Measurements from ENCODE around the gene RBM12.
"Not testable (repeated sequence)": the region's sequence is repeated elsewhere in the genome, so short reads cannot be mapped to it uniquely, and the experiment has no call there.

Gene RBM12, protein sequence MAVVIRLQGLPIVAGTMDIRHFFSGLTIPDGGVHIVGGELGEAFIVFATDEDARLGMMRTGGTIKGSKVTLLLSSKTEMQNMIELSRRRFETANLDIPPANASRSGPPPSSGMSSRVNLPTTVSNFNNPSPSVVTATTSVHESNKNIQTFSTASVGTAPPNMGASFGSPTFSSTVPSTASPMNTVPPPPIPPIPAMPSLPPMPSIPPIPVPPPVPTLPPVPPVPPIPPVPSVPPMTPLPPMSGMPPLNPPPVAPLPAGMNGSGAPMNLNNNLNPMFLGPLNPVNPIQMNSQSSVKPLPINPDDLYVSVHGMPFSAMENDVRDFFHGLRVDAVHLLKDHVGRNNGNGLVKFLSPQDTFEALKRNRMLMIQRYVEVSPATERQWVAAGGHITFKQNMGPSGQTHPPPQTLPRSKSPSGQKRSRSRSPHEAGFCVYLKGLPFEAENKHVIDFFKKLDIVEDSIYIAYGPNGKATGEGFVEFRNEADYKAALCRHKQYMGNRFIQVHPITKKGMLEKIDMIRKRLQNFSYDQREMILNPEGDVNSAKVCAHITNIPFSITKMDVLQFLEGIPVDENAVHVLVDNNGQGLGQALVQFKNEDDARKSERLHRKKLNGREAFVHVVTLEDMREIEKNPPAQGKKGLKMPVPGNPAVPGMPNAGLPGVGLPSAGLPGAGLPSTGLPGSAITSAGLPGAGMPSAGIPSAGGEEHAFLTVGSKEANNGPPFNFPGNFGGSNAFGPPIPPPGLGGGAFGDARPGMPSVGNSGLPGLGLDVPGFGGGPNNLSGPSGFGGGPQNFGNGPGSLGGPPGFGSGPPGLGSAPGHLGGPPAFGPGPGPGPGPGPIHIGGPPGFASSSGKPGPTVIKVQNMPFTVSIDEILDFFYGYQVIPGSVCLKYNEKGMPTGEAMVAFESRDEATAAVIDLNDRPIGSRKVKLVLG

DNA sequence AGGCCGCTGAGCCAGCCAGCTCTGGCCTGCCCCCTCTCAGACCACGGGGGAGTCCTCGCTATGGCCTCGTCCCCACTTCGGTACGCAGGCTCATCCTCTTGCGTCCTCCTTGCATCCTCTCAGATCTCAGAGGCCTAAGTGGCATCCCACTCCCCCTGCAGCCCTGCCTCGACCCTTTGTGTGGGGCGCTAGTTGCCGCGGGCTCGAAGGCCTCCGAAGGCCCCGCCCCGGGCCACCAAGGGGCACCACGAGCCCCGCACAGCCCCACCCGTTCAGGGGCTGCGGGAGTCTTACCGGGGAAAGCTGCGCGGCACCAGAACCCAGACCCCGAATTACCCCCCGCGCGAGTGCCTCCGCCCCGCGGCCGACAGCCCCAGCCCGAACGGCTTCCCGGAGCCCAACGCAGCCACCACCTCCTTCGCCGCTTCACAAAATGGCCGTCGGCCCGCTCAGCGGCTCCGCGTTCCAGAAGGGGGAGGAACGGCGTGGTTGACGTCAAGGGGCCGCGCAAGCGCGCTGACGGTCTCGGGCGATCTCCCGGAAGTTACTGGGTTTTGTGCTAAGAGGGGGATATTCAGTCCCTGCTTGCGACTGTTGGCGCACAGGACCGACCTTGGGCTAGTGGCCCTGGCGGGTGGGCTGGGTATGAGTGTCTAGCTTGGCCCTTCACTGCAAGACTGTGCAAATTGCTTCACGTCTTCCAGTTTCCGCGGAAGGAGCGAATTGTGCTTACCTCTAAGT, at the start of gene RBM12, which contains the start of gene CPNE1:
RBM12 (minus strand) TSS at position 435 of the 741 bp plus-strand sequence. CDS start 9,578 bp downstream, outside the sequence.
CPNE1 (minus strand) TSS at position 435 of the 741 bp plus-strand sequence. CDS start 31,977 bp downstream, outside the sequence.
- peak; percentile 80 for DNase-seq

DNA sequence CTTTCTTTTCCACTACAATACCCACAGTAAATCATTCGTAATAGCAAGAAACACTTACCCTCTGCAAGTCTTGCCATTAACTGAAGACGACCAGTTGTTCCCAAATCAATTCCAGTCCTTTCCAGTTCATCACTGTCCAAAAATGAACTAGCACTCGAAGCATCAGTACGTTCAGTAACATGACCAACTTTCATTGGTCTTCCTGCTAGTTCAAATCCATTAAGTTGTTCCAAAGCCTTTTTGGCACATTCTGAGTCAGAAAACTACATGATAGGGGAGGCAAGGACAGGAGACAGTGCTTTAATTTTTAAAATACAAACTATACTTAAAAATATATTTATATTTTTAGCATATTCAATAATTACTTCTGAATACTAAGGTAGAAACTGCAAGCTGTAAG, 49.4 kb upstream of the RBM12 start:
- no peak for DNase-seq

DNA sequence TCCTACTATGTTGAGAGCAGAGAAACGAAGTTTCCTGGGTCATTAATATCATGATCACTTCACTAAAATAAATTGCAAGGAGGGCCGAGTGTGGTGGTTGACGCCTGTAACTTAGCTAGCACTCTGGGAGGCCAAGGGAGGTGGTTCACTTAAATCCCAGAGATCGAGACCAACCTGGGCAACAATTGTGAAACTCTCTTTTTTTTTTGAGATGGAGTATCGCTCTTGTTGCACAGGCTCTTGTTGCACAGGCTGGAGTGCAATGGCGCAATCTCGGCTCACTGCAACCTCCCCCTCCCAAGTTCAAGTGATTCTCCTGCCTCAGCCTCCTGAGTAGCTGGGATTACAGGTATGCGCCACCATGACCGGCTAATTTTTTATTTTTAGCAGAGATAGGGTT, 48.4 kb upstream of the RBM12 start:
- DNase-seq: not testable (repeated sequence)

DNA sequence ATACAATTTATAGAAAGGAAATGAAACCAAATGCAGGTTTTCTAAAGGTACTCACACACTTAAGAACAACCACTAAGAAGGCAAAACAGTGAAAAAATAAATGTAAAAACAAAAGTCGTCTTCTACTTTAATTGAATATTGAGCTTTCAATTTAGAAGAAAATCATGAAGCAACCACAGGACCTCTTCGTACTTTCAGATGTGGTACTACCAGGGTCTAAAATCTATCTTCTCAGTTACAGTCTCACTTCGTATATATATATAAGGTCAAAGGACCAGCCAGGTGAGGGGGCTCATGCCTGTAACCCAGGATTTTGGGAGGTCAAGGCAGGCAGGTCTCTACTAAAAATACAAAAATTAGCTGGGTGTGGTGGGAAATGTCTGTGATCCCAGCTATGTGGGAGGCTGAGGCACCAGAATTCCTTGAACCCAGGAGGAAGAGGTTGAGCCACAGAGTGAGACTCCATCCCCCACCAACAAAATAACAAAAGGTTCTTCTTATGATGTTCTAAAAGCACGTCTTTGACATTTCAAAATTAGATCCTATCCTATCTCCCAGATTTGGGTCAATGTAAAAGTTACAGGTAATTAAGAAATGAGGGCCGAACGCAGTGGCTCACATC, 47.0 kb upstream of the RBM12 start:
- no peak for DNase-seq

DNA sequence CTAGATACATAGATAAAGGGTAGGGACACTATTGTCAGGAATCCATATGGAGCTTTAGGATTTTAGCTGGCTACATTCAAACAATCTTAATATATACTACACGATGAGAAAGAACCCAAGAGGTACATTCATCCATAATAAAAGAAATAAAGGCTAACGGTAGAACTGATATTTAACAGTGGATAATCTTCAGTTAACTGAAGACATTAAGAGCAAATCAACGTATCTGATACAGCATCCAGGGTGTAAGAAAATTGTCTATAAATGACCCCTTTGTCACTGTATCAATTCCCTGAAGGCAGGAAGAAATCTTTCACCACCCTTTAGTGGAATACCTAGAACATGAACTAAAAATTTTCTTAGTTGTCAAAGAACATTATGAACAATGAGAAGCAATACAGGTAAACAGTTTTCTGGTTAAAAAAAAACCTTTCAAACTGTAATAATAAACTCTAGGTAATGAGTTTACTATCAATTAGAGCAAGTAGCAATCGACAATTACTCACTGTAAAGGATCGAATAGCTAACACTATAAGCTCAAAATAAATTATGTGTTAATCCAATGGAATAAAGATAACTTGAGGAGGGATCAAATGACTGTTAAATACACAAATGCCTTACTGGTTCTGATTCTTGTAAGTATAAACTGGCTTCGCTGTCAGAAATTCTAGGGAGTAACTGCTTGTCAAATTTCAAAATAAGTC, 46.3 kb upstream of the RBM12 start:
- no peak for DNase-seq

DNA sequence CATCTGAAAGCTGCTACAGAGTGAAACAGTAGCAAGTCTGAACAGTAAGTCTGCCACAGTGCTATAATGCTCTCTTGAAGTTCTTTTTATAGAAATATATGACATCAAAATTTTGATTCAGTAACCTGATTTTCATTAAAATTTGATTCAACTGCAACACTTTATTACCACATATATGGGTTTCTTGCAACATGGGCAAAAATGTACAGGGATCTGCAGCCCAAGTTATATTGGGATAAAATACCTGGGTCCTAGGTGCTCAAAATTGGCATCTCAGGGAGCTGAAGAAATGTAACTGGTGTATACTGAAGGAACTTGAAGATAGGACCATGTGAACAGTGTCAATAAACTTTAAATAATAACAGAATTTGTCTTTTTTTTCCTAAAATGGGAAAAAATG, 45.3 kb upstream of the RBM12 start:
- no peak for DNase-seq

DNA sequence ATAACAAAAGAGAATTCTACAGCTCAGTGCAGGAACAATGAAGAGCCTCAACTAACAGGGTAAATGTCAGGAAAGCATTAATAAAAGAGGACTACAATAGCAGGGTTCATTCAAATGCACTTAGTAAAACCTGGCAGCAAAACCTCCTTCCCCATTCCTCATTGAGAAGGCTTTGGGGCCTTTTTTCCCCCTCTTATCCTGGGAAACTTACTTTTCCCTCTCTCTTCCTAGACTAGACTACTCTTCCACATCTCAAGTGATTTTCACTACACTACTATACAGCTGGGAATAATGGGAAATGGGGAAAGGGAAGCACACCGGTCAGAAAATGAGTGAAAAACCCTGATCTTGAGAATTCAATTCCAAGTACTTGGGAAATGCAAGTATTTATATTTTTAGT, 44.6 kb upstream of the RBM12 start:
- DNase-seq: no peak

DNA sequence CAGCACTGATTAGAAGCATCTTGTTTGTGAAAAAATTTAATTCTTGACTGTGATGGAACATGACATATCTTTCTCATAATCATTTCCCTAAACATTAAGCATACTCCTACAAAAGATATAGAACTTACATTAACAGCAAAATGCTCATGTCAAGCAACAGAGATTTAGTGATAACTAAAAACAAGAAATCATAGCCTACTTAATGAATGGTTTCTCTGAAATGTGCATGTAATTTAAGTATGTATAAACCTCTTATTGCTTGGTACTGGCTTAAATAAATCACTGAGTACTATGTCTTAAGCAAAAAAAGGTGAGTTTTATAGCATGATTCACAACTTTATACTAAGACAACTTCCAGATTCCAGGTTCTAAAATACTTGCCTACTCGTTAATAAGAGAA, 43.8 kb upstream of the RBM12 start:
- DNase-seq: no peak

DNA sequence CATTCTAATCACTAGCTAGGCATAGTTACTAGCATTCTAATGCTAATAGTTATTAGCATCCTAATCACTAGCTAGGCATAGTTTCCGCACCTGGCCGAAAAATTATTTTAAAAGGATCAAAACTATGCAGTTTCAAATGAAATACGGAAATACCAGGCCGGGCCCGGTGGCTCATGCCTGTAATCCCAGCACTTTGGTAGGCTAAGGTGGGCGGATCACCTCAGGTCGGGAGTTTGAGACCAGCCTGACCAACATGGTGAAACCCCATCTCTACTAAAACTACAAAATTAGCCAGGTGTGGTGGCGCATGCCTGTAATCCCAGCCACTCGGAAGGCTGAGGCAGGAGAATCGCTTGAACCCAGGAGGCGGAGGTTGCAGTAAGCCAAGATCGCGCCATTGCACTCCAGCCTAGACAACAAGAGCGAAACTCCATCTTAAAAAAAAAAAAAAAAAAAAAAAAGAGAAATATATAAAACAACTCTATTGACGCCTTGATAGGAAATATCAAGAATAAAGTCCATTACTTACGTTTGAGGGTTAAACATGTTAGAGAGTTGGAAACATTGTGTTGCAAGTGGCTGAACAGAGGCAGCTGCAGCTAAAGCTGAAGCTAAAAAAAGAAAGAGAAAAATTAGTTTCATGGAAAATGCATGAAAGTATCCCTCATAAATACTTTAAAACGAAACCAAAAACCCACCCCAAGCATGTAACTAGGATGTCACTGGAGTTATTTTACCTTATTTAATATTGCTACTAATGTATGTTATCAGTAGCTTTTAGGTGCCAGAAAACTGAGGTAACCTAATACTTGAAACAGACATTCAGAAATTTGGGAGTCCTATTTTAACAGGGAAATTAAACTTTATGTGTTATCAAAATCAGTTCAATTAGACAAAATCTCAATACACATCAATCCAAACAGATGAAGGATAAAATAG, 42.2 kb upstream of the RBM12 start:
- DNase-seq: not testable (repeated sequence)

DNA sequence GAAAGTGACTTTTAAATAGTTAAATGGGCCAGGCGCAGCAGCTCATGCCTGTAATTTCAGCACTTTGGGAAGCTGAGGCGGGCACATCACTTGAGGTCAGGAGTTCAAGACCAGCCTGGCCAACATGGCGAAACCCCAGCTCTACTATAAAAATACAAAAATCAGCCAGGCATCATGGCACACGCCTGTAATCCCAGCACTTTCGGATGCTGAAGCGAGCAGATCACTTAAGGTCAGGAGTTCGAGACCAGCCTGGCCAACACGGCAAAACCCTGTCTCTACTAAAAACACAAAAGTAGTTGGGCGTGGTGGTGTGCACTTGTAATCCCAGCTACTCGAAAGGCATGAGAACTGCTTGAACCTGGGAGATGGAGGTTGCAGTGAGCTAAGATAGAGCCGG, 41.2 kb upstream of the RBM12 start:
- not testable (repeated sequence) for DNase-seq

DNA sequence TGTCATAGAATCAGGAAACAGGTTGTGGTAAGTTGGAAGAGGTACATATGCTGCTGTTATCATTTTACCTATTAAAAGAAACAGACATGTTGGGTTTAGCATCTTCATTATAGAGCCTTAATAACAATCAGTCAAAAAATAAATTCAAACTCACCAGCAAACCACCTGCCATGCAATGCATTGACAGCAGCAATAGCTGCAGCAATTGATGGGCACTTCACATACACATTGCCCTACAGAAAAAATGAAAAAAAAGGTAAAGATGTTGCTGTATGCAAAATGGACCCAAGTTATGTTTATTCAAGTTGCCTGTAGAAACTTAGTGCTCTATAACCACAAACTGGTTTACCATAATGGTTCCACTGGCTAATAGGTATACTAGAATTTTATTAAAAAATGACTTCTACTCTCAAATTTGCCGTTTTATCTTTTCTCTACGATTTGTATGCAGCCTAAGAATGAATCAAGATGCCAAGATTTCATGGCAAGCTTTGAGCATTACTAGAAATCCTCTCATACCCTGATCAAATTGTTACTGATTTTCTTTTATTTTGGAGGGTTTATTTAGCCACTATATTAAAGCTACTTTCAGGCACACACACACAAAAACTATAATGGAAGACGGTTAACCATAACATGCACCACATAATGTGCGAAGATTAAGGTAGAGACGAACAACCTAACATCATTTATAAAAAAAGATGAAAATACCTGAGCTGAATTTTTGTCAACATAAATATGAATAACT, 40.0 kb upstream of the RBM12 start:
- no peak for DNase-seq

DNA sequence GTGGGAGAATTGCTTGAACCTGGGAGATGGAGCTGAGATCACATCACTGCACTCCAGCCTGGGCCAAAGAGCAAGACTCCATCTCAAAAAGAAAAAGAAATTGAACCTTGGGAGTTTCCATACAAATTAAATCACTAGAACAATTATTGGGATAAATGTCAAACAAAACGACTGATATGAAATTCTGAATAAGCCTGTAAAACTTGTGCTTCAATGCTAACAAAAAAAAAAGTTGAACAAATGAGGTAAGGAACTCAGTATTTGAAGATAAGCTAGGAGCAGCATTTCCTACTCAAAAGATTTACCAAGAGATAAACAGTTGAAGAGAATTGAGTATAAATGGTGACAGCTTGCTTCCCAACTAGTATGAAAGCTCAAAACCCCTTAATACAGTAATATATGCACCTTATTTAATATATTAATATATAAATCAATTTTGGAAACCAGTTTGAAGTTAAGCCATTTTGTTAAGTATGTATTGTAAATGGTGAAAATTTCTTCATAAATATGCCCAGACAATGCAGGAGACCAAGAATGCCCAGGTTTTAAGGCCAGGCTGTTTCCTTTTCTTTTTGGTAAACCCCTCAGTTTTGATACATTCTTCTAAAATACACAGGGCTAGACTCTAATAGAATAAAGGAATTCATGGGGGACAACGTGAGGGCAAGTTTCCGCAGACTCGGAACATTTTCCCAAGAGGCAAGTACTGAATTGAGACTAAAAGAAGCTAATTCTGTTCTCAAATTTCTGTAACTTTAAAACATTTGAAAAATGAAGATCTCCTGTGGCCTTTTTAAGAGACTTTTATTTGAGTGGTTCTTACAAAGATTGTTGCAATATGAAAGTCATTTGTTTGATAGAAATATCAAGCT, 38.4 kb upstream of the RBM12 start:
- no peak for DNase-seq

DNA sequence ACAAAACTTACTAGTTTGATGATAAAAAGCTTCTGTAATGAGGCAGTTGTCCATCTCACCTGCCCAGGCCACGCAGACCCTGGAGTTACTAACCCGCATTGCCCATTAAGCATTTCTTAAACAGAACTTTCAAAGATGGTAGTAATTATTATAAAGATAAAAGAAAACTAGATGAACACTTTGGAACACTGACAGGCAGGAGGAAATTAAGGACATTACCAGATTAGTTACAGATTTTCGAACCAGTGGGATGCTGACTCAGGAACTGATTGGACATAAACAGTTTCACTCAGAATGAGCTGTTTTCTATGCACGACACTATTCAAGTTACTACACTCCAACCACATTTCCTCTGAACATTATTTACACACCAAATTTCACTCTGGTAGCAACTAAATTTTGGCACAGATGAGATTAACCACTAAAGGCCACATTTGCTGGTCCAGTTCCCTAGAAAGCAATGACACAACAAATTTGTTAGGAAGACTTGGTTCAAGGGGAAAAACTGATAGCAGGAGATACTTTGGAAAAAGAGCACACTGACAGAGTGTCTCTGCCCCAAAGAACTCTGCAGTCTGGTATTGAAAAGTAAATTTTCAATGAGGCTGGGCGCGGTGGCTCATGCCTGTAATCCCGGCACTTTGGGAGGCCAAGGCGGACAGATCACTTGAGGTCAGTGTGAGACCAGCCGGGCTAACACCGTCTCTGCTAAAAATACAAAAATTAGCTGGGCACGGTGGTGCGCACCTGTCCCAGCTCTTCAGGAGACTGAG, 37.5 kb upstream of the RBM12 start:
- no peak for DNase-seq

DNA sequence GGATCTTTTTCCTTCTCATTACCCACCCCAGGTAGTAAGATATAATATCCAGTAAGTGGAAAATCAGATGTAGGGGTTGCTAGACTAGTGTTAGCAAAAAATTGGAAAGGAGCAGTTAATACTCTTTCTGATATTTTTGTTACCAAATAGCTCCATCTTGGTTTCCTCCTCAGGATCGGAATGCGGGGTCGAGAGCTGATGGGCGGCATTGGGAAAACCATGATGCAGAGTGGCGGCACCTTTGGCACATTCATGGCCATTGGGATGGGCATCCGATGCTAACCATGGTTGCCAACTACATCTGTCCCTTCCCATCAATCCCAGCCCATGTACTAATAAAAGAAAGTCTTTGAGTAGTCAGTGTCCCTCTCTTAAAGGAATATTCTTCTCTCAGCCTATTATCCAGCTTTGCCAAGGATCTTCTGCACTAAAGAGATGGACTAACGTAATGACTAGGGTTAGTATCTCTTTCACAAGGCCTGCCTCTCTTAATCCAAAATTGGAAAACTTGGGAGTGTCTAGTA, 36.0 kb upstream of the RBM12 start:
- DNase-seq: no peak

DNA sequence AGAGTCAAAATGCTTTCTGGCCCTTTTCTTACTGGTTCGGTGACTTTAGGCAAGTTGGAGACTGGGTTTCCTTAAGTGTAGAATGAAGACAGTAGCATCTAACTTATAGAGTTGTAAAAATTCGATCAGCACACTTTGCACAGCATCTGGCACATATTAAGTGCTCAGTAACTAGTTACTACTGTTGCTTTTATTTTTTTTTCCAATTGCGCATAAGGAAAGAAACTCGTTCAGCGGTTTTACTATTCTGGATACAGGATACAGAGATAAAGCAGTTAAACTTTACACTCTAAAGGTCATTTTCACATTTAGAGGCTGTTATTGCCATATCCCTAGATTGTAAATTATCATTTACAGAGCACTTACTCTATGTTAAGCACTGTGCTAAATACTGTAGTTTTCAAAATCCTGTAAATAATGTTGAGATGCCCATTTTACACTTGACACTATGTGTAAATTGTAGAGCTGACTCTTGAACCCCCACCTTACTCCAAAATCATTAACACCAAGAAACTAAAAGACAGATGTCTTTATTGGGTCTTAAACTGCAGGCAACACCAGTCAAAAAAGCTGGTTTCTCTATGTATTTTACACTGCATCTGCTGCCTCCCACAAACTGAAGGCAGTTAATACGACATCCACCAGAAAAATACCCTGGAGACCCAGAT, 35.4 kb upstream of the RBM12 start:
- DNase-seq: no peak

DNA sequence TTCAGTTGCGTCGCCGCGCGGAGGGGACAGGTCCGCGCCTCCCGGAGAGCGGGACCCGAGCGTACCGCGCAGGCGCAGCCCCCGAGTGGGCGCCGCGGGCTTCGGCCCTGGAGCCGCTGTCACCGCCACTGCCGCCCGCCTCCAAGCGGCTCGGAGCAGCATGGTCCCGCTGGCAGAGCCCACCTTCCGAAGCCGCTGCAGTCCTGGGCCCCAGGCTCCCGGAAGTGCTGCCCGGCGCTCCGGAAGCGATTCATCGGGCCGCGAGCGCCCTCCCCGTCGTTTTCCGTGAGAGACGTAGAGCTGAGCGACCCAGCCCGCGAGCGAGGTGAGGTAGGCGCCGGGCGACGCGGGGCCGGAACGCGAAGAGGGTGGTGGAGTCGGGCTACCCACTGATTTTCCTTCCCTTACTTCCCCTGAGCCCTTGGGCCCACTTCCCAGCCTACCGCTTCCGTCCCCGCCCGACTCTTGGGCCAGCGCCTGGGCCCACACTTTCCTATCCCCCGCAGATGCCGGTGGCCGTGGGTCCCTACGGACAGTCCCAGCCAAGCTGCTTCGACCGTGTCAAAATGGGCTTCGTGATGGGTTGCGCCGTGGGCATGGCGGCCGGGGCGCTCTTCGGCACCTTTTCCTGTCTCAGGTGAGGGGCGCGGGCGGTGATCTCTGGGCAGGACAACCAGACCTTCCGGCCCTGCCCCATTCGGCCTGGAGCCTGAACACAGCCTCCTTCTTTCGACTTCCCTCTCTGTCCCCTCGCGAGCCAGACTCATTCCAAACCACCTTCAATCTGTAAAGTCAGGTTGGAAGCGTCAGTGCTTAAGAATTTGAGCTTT, 34.6 kb upstream of the RBM12 start, which contains the start of the genes NFS1 and ROMO1:
NFS1 (minus strand) TSS at position 226 of the 830 bp plus-strand sequence; CDS start at position 162, 64 bp downstream.
ROMO1 (plus strand) TSS at position 279 of the 830 bp plus-strand sequence; CDS start at position 507, 228 bp downstream.
- DNase-seq: peak; percentile 71

Measured in amniotic stem cell (primary cell).